GM12801 (cell line): ENCODE results near the gene EXOC3L2.

Experiments
- TF ChIP-seq, protein P1 (sequence below): IDR thresholded peaks from one replicate; pipeline ENCODE4 v1.5.1; 2011; ENCODE audit warnings: control low read depth; ENCODE audit not compliant: insufficient read length; ENCODE audit errors: extremely low read depth

EXOC3L2 gene

DNA sequence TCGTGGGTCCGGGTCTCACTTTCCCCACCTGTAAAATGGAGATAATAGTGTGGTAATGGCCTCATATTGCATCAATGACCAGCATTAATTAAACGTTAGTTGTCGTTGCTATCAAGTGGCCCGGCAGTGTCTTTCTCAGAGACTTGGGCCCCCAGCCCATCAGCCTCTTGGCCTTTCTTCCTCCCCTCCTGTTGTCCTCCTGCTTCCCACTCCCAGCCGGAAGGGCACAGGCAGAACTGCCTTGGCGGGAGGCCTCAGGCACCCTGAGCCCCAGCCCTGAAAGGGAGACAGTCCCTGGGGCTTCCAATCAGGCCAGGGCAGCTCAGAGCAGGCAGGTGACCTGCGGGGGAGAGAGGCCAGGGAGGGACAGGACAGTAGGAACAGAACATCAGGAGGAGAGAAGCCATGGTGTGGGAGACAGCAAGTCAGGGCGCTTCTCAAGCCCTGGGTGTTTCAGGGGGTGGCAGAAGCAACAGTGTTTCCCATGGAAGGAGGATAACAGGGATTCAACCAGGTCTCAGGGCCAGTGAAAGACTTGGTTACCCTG lies 10.5 kb upstream of the EXOC3L2 start:
- TF ChIP-seq, protein P1, sequence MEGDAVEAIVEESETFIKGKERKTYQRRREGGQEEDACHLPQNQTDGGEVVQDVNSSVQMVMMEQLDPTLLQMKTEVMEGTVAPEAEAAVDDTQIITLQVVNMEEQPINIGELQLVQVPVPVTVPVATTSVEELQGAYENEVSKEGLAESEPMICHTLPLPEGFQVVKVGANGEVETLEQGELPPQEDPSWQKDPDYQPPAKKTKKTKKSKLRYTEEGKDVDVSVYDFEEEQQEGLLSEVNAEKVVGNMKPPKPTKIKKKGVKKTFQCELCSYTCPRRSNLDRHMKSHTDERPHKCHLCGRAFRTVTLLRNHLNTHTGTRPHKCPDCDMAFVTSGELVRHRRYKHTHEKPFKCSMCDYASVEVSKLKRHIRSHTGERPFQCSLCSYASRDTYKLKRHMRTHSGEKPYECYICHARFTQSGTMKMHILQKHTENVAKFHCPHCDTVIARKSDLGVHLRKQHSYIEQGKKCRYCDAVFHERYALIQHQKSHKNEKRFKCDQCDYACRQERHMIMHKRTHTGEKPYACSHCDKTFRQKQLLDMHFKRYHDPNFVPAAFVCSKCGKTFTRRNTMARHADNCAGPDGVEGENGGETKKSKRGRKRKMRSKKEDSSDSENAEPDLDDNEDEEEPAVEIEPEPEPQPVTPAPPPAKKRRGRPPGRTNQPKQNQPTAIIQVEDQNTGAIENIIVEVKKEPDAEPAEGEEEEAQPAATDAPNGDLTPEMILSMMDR, result no peak

DNA sequence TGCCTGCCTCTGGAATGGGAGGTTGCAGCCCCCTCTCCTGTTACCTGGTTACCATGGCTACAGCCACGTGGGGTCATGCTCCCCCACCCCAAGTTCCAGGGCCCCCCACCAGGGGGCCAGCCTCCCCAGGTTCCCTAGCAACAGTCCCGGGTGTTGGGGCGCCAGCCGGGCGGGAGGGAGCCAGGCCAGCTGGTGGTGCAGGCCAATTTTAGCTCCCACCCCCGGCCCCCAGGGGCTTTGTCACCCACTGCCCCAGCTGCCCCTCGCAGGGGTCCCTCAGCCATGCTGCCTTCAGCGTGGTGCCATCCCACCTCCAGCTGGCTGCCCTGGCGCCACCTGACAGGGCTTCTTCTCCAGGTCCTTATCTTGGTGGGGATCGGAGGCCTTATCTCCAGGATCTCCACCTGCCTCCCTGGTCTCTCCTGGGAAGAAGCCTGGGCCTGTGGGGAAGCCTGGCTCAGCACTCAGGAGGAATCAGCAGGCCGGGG lies 8.9 kb upstream of the EXOC3L2 start:
- TF ChIP-seq, protein P1, result no peak

DNA sequence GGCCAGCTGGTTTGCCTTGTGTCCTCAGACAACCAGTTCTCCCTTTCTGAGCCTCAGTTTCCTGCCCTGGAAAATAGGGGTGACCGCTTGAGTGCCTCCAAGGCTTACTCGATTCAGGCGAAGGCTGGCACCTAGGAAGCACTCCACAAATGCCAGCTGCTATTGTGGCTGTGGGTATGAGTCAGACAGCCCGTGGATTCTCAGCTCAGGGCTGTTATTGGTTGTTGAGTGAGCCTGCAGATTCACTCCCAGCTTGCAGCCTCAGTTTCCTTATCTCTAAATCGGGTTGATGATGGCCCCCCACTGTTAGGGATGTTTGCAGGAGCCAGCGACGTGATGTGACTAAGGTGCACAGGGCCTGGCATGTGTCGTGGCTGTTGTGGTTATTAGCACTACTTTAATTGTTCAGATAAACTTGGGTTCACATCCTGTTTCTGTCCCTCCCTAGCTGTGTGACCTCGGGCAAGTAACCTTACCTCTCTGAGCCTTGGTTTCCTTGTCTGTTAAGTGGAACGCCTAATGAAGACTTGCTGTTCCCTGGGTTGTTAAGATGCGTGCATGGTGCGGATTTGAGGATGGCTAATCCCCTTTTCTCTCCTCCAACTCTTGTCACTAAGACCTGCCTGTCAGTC lies 8.3 kb upstream of the EXOC3L2 start:
- TF ChIP-seq, protein P1, result no peak

DNA sequence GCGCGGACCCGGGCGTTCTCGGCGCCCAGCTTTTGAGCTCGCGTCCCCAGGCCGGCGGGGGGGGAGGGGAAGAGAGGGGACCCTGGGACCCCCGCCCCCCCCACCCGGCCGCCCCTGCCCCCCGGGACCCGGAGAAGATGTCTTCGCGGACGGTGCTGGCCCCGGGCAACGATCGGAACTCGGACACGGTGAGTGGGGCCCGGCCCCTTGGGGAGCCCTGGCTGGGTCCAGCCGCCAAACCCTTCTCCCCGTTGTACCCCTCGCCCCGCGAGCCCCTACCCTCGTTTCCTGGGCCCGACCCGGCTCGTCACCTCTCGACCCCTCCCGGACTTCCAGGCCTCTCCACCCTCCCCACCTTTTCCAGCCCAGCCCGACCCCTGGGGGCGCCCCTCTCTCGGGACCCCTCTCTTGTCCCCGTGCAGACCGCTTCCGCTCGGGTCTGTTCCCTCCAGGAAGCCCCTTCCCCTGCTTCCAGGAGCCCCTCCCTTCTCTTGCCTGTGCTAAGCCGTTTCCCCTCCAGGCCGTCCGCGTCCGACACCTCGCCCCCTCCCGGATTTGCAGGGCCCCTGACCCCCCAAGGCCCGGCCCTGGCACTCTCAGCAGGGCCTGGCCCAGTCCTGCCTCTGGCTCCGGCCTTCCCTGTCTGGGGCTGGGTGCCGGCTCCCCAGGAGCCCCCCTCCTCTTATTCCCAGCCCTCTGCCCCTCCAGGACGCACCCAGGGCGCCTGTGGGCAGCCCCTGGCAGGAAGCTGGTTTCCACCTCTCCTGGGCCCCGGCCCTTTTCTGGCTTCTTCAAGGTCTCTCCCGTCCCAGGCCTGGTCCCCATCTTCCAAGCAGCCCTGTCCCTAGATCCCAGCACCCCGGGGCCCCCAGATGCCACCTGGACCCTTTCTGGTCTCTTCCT lies 6.5 kb upstream of the EXOC3L2 start:
- TF ChIP-seq, protein P1, result no peak

DNA sequence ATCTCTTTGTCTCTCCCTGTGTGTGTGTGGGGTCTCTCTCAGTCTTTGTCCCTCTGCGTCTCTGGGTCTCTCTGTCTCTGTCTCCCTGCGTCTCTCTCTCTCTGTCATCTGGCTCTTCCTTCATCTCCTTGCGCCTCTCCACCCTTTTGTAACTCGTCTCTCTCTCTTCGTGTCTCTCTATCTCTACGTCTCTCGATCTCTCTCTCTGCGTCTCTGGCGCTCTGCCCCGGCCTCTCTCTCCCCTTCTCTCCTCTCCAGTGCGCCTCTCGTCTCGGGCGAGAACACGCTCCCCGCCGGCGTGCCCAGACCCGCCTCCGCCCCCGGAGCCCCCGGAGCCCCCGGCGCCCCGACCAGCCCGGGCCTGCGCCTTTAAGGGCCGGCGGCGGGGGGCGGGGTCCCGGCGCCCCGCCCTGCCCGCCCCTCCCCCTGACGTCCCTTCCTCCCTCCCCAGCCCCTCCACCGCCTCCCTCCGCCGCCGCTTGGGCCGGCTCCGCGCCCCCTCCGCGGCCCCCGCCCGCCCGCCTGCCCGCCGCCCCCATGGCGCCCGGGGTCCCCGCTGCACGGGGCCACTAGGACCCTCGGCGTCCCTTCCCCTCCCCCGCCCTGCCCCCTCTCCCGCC lies 5.7 kb upstream of the EXOC3L2 start, which contains the start of gene MARK4:
Gene MARK4, plus strand, starts transcription at position 440 of the 620 bp plus-strand sequence. CDS start 318 bp downstream, outside the sequence.
- TF ChIP-seq, protein P1, result no peak

DNA sequence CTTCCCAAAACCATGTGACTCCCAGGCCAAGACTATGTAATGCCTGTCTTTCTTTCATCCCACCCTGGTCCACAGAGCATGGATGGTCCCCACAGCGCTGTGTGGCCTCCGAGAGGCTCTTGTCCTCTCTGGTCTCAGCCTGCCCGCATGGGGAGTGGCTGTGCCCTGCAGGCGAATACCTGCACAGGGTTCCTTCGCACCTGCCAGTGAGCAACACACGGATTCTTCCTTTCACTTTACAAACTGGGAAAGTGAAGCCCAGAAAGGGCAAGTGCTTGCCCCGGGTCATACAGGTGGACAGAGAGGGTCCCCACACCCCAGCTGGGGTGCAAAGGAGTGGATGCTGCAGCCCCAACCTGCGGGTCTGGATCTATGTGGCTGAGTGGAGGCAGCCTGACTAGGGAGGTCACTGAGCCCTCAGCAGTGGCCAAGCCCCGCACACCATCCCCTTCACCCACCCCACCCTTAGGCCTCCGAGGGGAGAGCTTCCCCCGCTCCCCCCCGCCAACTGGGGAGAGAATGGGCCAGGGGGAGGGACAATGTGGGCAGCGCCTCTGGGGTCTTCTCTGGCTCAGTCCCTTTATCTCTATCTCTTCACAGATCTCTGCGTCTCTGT lies 5.1 kb upstream of the EXOC3L2 start:
- TF ChIP-seq, protein P1, result no peak
